ENCODE measurements around the gene TAF4B.
"Not testable (repeated sequence)": the region's sequence is repeated elsewhere in the genome, so short reads cannot be mapped to it uniquely, and the experiment has no call there.

Gene TAF4B

GRCh38 chr18:26312199-26312598 is 86.0 kb downstream of the TAF4B start:
- no peak for DNase-seq

GRCh38 chr18:26317398-26317797 is 91.2 kb downstream of the TAF4B start:
- DNase-seq = no peak

GRCh38 chr18:26320686-26321085 is 94.4 kb downstream of the TAF4B start:
- no peak for DNase-seq

- no peak for DNase-seq
Observed at GRCh38 chr18:26322890-26323653, 96.8 kb downstream of the TAF4B start.

- DNase-seq = no peak
Observed at GRCh38 chr18:26325771-26326170, 99.5 kb downstream of the TAF4B start.

GRCh38 chr18:26327062-26327461 is 100.8 kb downstream of the TAF4B start:
- no peak for DNase-seq

GRCh38 chr18:26332991-26333390 is 106.7 kb downstream of the TAF4B start:
- no peak for DNase-seq

GRCh38 chr18:26335156-26335555 is 108.9 kb downstream of the TAF4B start:
- no peak for DNase-seq

- no peak for DNase-seq
Observed at GRCh38 chr18:26335571-26336487, 109.6 kb downstream of the TAF4B start.

GRCh38 chr18:26336572-26336971 is 110.3 kb downstream of the TAF4B start:
- DNase-seq = no peak

- DNase-seq = no peak
Observed at GRCh38 chr18:26342646-26343045, 116.4 kb downstream of the TAF4B start.

GRCh38 chr18:26350961-26351360 is 124.7 kb downstream of the TAF4B start:
- no peak for DNase-seq

GRCh38 chr18:26356045-26356785 is 130.0 kb downstream of the TAF4B start:
- DNase-seq = no peak

- DNase-seq = no peak
Observed at GRCh38 chr18:26357960-26358359, 131.7 kb downstream of the TAF4B start.

GRCh38 chr18:26362021-26362420 is 135.8 kb downstream of the TAF4B start:
- DNase-seq = no peak

GRCh38 chr18:26367425-26367824 is 141.2 kb downstream of the TAF4B start:
- DNase-seq = no peak

- DNase-seq = no peak
Observed at GRCh38 chr18:26370037-26370436, 143.8 kb downstream of the TAF4B start.

GRCh38 chr18:26376105-26376504 is 149.9 kb downstream of the TAF4B start:
- DNase-seq = no peak

GRCh38 chr18:26378701-26379100 is 152.5 kb downstream of the TAF4B start:
- DNase-seq = no peak

- DNase-seq = not testable (repeated sequence)
Observed at GRCh38 chr18:26381555-26381954, 155.3 kb downstream of the TAF4B start.

- DNase-seq = peak; percentile 33
Observed at GRCh38 chr18:26383454-26384270, 157.4 kb downstream of the TAF4B start.

GRCh38 chr18:26386002-26386401 is 159.8 kb downstream of the TAF4B start:
- DNase-seq = no peak

Data from CD4-positive, alpha-beta T cell treated with Interleukin-12 subunit alpha and Interleukin-12 subunit beta, for 1 hour (primary cell).